GM12878 (cell line): ENCODE data around the gene NTRK3. TPM values are rescaled to one million over a fixed set of nuclear protein-coding genes. Genes with fewer than 3 reads are reported as not detected.

Source experiments
- ATAC-seq: fragments of 200-7000 bp; cut with Tn5 transposase; 3 replicates; pipeline ENCODE4 v1.9.1; 2020; ENCODE audit warnings: mild to moderate bottlenecking, moderate library complexity
- BruUV-seq: library from RNA; stranded (reverse); fragments of 400-500 nt; replicated peaks from 2 replicates; lab custom pipeline; 2021; lab: Mats Ljungman, UMichigan
- CTCF ChIA-PET: fragments of 300-600 bp; sonication (Branson Sonifier 250); formaldehyde crosslinking; extraction: SDS; loops from one replicate; lab custom pipeline; 2021; ENCODE audit warnings: inconsistent platforms; lab: Yijun Ruan, JAX
- POLR2A ChIA-PET: fragments of 350-600 bp; formaldehyde crosslinking; extraction: SDS; loops from one replicate; lab custom pipeline; 2021; ENCODE audit warnings: inconsistent platforms; lab: Charles Lee
- RAD21 ChIA-PET: fragments of 300-600 bp; sonication (Branson Sonifier 250); formaldehyde crosslinking; loops from one replicate; lab custom pipeline; 2023; ENCODE audit warnings: antibody characterized with exemption; ENCODE audit not compliant: unreplicated experiment; lab: Charles Lee
- SMC1A ChIA-PET: fragments of 300-600 bp; sonication (Branson Sonifier 250); formaldehyde crosslinking; loops from one replicate; lab custom pipeline; 2023; ENCODE audit not compliant: unreplicated experiment, uncharacterized antibody; lab: Charles Lee
- DNase-seq: peaks from one replicate; pipeline ENCODE4 v3.0.0-alpha.2; 2011; ENCODE audit warnings: low read depth, low spot score
- FAIRE-seq: peaks from 3 replicates; lab custom pipeline; 2011; peaks lifted over from hg19 to GRCh38; lab: Jason Lieb, UNC
- H2AFZ ChIP-seq: 2 replicates; pipeline ENCODE4 v1.6.0; 2011; ENCODE audit warnings: low read depth, low read length, control low read depth; ENCODE audit not compliant: control insufficient read depth
- H3K27ac ChIP-seq: 2 replicates; pipeline ENCODE4 v1.5.1; 2011; ENCODE audit warnings: control low read depth; ENCODE audit not compliant: control insufficient read depth, insufficient read depth
- H3K27me3 ChIP-seq, 2 experiments: replicated peaks in 1 of 2; 2 replicates each; pipeline versions ENCODE4 v1.6.0 to v1.6.1; 2011; ENCODE audit warnings: low read length in 1 of 2; ENCODE audit not compliant: control insufficient read depth in 2 of 2, insufficient read depth in 2 of 2
- H3K36me3 ChIP-seq, 2 experiments: 2 replicates each; pipeline ENCODE4 v1.5.1; 2011; ENCODE audit warnings: low read length in 1 of 2; ENCODE audit not compliant: control insufficient read depth in 2 of 2, insufficient read depth in 2 of 2
- H3K4me1 ChIP-seq: 2 replicates; pipeline ENCODE4 v1.6.1; 2011; ENCODE audit warnings: mild to moderate bottlenecking, low read length, moderate library complexity, mixed read lengths; ENCODE audit not compliant: control insufficient read depth, insufficient read depth
- H3K4me2 ChIP-seq: 2 replicates; pipeline ENCODE4 v1.6.0; 2011; ENCODE audit warnings: control low read depth; ENCODE audit not compliant: control insufficient read depth, insufficient read depth
- H3K4me3 ChIP-seq: fragments of 200-600 bp; sonication (generic); 2 replicates; pipeline ENCODE4 v1.5.1; 2016
- H3K79me2 ChIP-seq: 2 replicates; pipeline ENCODE4 v1.6.0; 2011; ENCODE audit warnings: low read length; ENCODE audit not compliant: control insufficient read depth, insufficient read depth
- H3K9ac ChIP-seq: 2 replicates; pipeline ENCODE4 v1.8.0; 2011; ENCODE audit warnings: low read length, control low read depth, mixed read lengths; ENCODE audit not compliant: control insufficient read depth, insufficient read depth
- H3K9me3 ChIP-seq: replicated peaks from 3 replicates; pipeline ENCODE4 v1.5.1; 2011; ENCODE audit warnings: mild to moderate bottlenecking, low read length; ENCODE audit not compliant: control insufficient read depth, insufficient read depth
- H4K20me1 ChIP-seq: 2 replicates; pipeline ENCODE4 v1.6.0; 2011; ENCODE audit not compliant: control insufficient read depth, insufficient read depth
- BCL3 ChIP-seq: IDR thresholded peaks from 2 replicates; pipeline ENCODE4 v1.6.1; 2011; ENCODE audit warnings: borderline replicate concordance, low read depth, mild to moderate bottlenecking, moderate library complexity, low read length; ENCODE audit not compliant: insufficient read depth, poor library complexity, severe bottlenecking
- CHD2 ChIP-seq: IDR thresholded peaks from 2 replicates; pipeline ENCODE4 v1.6.1; 2011; ENCODE audit warnings: low read depth, low read length, improper control_type of control experiment, borderline replicate concordance
- JUNB ChIP-seq: IDR thresholded peaks from 2 replicates; pipeline ENCODE4 v1.6.1; 2016; ENCODE audit warnings: antibody characterized with exemption, mild to moderate bottlenecking
- SPI1 ChIP-seq: IDR thresholded peaks from 2 replicates; pipeline ENCODE4 v1.6.1; 2011; ENCODE audit warnings: low read depth, mild to moderate bottlenecking, low read length, moderate library complexity, borderline replicate concordance; ENCODE audit not compliant: insufficient read depth
- YBX1 ChIP-seq: fragments of 450-650 bp; IDR thresholded peaks from 2 replicates; pipeline ENCODE4 v1.6.1; 2016; ENCODE audit warnings: antibody characterized with exemption
- ZBTB40 ChIP-seq: fragments of 450-650 bp; IDR thresholded peaks from 2 replicates; pipeline ENCODE4 v1.6.1; 2016; ENCODE audit warnings: mild to moderate bottlenecking, moderate library complexity, borderline replicate concordance
- WGBS: methylation state at CpG from one replicate; pipeline ENCODE4 v1.1.6; 2016; ENCODE audit warnings: low lambda C conversion rate; ENCODE audit not compliant: insufficient replicate concordance, insufficient coverage; ENCODE audit errors: missing lambda C conversion rate; 5-methylcytosine and 5-hydroxymethylcytosine counted together
- in situ Hi-C: fragments of 300-500 bp; cut with MboI; formaldehyde crosslinking; loops from 9 replicates; pipeline ENCODE4 v1.14.3; 2018; ENCODE audit warnings: mixed read lengths
- intact Hi-C: fragments of 100-400 bp; cut with micrococcal nuclease; formaldehyde crosslinking; loops from one replicate; pipeline ENCODE4 v1.14.2; 2022; ENCODE audit not compliant: unreplicated experiment
- polyA plus RNA-seq, 11 experiments: library from polyadenylated mRNA; depleted of rRNA in 4 of 11; unstranded in 6 of 11; stranded (reverse) in 5 of 11; fragments of >200 nt; fragmentation: Nextera tagmentation in 4 of 11; fragmentation: Illumina TruSeq in 1 of 11; extraction: Ambion mirVana in 4 of 11; extraction: Trizol in 1 of 11; gene quantifications; 1 replicate in 1 of 11; 2 replicates in 10 of 11; pipeline versions ENCODE4 v1.2.1 to v1.2.3, GENCODE V29; 2011 to 2016; ENCODE audit warnings: inconsistent platforms in 2 of 11, missing spikeins in 2 of 11, low read depth in 1 of 11
- total RNA-seq, 4 experiments: library from RNA; depleted of rRNA in 3 of 4; stranded (reverse); fragments of >200 nt in 3 of 4; fragmentation: Illumina TruSeq in 1 of 4; extraction: Trizol in 1 of 4; gene quantifications; 2 replicates each; pipeline versions ENCODE4 v1.2.1 to v1.2.3, GENCODE V29; 2013 to 2021

NTRK3 gene
- total and polyA plus RNA-seq, 10 of the 15 experiments (the other 5 are each of a cell fraction or from before 2014, with no cell fraction given) = not detected

GRCh38 chr15:87826119-87826747, 430.3 kb downstream of the NTRK3 start:
- FAIRE-seq (no peak), DNase-seq (no peak), ATAC-seq (no peak)
- SMC1A ChIA-PET = no interaction called here
- no TSS peak for BruUV-seq
- Histone ChIP-seq H3K4me1 (no peaks in the 10 kb centered on the region), H4K20me1 (no peaks in the 10 kb centered on the region), H3K27me3 (no peaks in the 10 kb centered on the region), H3K27ac (no peak overlapping the region), H2AFZ (no peak overlapping the region), H3K79me2 (no peaks in the 10 kb centered on the region), H3K4me3 (no peak overlapping the region), H3K9me3 (no peaks in the 10 kb centered on the region), H3K36me3 (no peaks in the 10 kb centered on the region), H3K4me2 (no peak overlapping the region), H3K9ac (no peak overlapping the region)
- POLR2A ChIA-PET = no interaction called here
- WGBS = 6% methylated on average over 8 of the region's 8 CpGs
- RAD21 ChIA-PET = no interaction called here
- intact Hi-C loops (no loop called here), in situ Hi-C loops (no loop called here)
- CTCF ChIA-PET = no interaction called here
- no peak for TF ChIP-seq ZBTB40
- no peak for TF ChIP-seq YBX1
- no peak for TF ChIP-seq CHD2
- TF ChIP-seq BCL3 = no peak
- no peak for TF ChIP-seq SPI1
- TF ChIP-seq JUNB = no peak
